H1 (cell line): ENCODE measurements around the gene RAB3GAP1.

Experiments used
- GABPA ChIP-seq: IDR thresholded peaks from 2 replicates; pipeline ENCODE4 v1.6.1; 2011; ENCODE audit warnings: mild to moderate bottlenecking, low read length, moderate library complexity, borderline replicate concordance; ENCODE audit not compliant: insufficient read depth
- MAX ChIP-seq: IDR thresholded peaks from 2 replicates; pipeline ENCODE4 v1.6.1; 2012; ENCODE audit warnings: inconsistent platforms

GRCh38 chr2:135094508-135094907, 42.4 kb downstream of the RAB3GAP1 start:
- no peak for TF ChIP-seq MAX
- no peak for TF ChIP-seq GABPA
